ENCODE results near the gene NUP93.
A peak's percentile ranks its signal among the peaks of the same experiment; 100 is the strongest.

The NUP93 gene

GRCh38 chr16:56697456-56698155 lies 32.3 kb upstream of the NUP93 start:
- DNase-seq (ENCODE audit: low read depth), result no peak
- no peak overlapping the region for H3K4me3 ChIP-seq (replicated peaks; ENCODE audit: low read depth, low read length)
- no peak for TF ChIP-seq CTCF (IDR thresholded peaks at IDR 0.05; ENCODE audit: low read length, missing control alignments)

- no peak for TF ChIP-seq CTCF (IDR thresholded peaks at IDR 0.05; ENCODE audit: low read length, missing control alignments)
- peak; percentile 53 for DNase-seq (ENCODE audit: low read depth)
- no peak overlapping the region for H3K4me3 ChIP-seq (replicated peaks; ENCODE audit: low read depth, low read length)
These were observed 29.7 kb upstream of the NUP93 start for GRCh38 chr16:56700195-56700594.

GRCh38 chr16:56700631-56701030 lies 29.3 kb upstream of the NUP93 start:
- no peak for DNase-seq (ENCODE audit: low read depth)
- H3K4me3 ChIP-seq (replicated peaks; ENCODE audit: low read depth, low read length), result no peak overlapping the region
- TF ChIP-seq CTCF (IDR thresholded peaks at IDR 0.05; ENCODE audit: low read length, missing control alignments), result no peak

- TF ChIP-seq CTCF (IDR thresholded peaks at IDR 0.05; ENCODE audit: low read length, missing control alignments), result no peak
- H3K4me3 ChIP-seq (replicated peaks; ENCODE audit: low read depth, low read length), result no peak overlapping the region
- no peak for DNase-seq (ENCODE audit: low read depth)
These were observed 28.4 kb upstream of the NUP93 start for GRCh38 chr16:56701534-56701933.

- DNase-seq (ENCODE audit: low read depth), result no peak
- no peak overlapping the region for H3K4me3 ChIP-seq (replicated peaks; ENCODE audit: low read depth, low read length)
- no peak for TF ChIP-seq CTCF (IDR thresholded peaks at IDR 0.05; ENCODE audit: low read length, missing control alignments)
These were observed 27.1 kb upstream of the NUP93 start for GRCh38 chr16:56702836-56703235.

- TF ChIP-seq CTCF (IDR thresholded peaks at IDR 0.05; ENCODE audit: low read length, missing control alignments), result no peak
- no peak overlapping the region for H3K4me3 ChIP-seq (replicated peaks; ENCODE audit: low read depth, low read length)
- no peak for DNase-seq (ENCODE audit: low read depth)
These were observed 21.1 kb upstream of the NUP93 start for GRCh38 chr16:56708525-56709442.
